Stimulated activated CD4-positive, alpha-beta T cell treated with anti-CD3 and anti-CD28 coated beads, TNF-alpha, amount 100 ng/mL, for 48 hours (primary cell): Measurements from ENCODE around the gene FAM171A1.
"Not testable (repeated sequence)": the region's sequence is repeated elsewhere in the genome, so short reads cannot be mapped to it uniquely, and the experiment has no call there.

Experiments used
- DNase-seq, 3 donors: peaks; one replicate each; pipeline ENCODE4 v3.0.0-alpha.2; 2020; ENCODE audit warnings: low read depth in 3 of 3

FAM171A1 gene

GRCh38 chr10:15370856-15371701 lies at the start of gene FAM171A1:
Gene FAM171A1 (minus strand): TSS chr10:15371289. CDS start chr10:15371052, 237 bp downstream.
- DNase-seq, result peak; percentile 20 to 52 (median 41)

GRCh38 chr10:15420858-15421257 lies 49.8 kb upstream of the FAM171A1 start:
- DNase-seq, result no peak

- DNase-seq, result peak in 2 of 3 donors; percentile 3 to 12
These were observed 48.3 kb upstream of the FAM171A1 start for GRCh38 chr10:15419279-15419874.

GRCh38 chr10:15416034-15416433 lies 44.9 kb upstream of the FAM171A1 start:
- DNase-seq, result no peak

GRCh38 chr10:15411010-15411409 lies 39.9 kb upstream of the FAM171A1 start:
- DNase-seq, result no peak

- DNase-seq, result not testable (repeated sequence)
These were observed 38.3 kb upstream of the FAM171A1 start for GRCh38 chr10:15409350-15409749.

- DNase-seq, result no peak
These were observed 37.5 kb upstream of the FAM171A1 start for GRCh38 chr10:15408557-15408956.

- no peak for DNase-seq
These were observed 34.2 kb upstream of the FAM171A1 start for GRCh38 chr10:15405319-15405718.

GRCh38 chr10:15401382-15401781 lies 30.3 kb upstream of the FAM171A1 start:
- DNase-seq, result no peak

GRCh38 chr10:15400461-15400860 lies 29.4 kb upstream of the FAM171A1 start:
- not testable (repeated sequence) for DNase-seq

- DNase-seq, result no peak
These were observed 28.1 kb upstream of the FAM171A1 start for GRCh38 chr10:15399060-15399661.

- no peak for DNase-seq
These were observed 24.8 kb upstream of the FAM171A1 start for GRCh38 chr10:15395935-15396334.

- DNase-seq, result no peak
These were observed 22.2 kb upstream of the FAM171A1 start for GRCh38 chr10:15393139-15393825.

- no peak for DNase-seq
These were observed 20.4 kb upstream of the FAM171A1 start for GRCh38 chr10:15391491-15391890.

- DNase-seq, result not testable (repeated sequence)
These were observed 17.1 kb upstream of the FAM171A1 start for GRCh38 chr10:15388172-15388571.

- no peak for DNase-seq
These were observed 15.9 kb upstream of the FAM171A1 start for GRCh38 chr10:15387021-15387420.

GRCh38 chr10:15385552-15386455 lies 14.7 kb upstream of the FAM171A1 start:
- DNase-seq, result no peak

GRCh38 chr10:15381420-15381819 lies 10.3 kb upstream of the FAM171A1 start:
- no peak for DNase-seq

GRCh38 chr10:15379078-15379477 lies 8.0 kb upstream of the FAM171A1 start:
- no peak for DNase-seq

- DNase-seq, result no peak
These were observed 7.5 kb upstream of the FAM171A1 start for GRCh38 chr10:15378569-15378968.

GRCh38 chr10:15374566-15374965 lies 3.5 kb upstream of the FAM171A1 start:
- no peak for DNase-seq
